OCI-LY7 (cell line): Measurements from ENCODE around the gene COL4A4. TPM values are rescaled to one million over a fixed set of nuclear protein-coding genes. Genes with fewer than 3 reads are reported as not detected.

Experiments
- BruUV-seq: library from RNA; stranded (reverse); fragments of 400-500 nt; replicated peaks from 2 replicates; lab custom pipeline; 2021; lab: Mats Ljungman, UMichigan
- CTCF ChIA-PET: fragments of 300-600 bp; sonication (Branson Sonifier 250); formaldehyde crosslinking; loops from one replicate; lab custom pipeline; 2022; ENCODE audit warnings: antibody characterized with exemption; ENCODE audit not compliant: unreplicated experiment; lab: Charles Lee
- POLR2A ChIA-PET: fragments of 300-600 bp; sonication (Branson Sonifier 250); formaldehyde crosslinking; loops from one replicate; lab custom pipeline; 2022; ENCODE audit warnings: antibody characterized with exemption; lab: Charles Lee
- DNase-seq: peaks from one replicate; pipeline ENCODE4 v3.0.0-alpha.2; 2015; ENCODE audit warnings: low spot score
- H2AFZ ChIP-seq: fragments of 200-600 bp; sonication (generic), shearing (Covaris generic); 2 replicates; pipeline ENCODE4 v1.6.1; 2014; ENCODE audit warnings: mild to moderate bottlenecking, antibody characterized with exemption, low read length, moderate library complexity
- H3K27ac ChIP-seq: fragments of 200-600 bp; sonication (generic); 2 replicates; pipeline ENCODE4 v1.5.1; 2014; ENCODE audit warnings: mixed run types, low read depth, mild to moderate bottlenecking, moderate library complexity, low read length, inconsistent platforms; ENCODE audit not compliant: poor library complexity, severe bottlenecking
- H3K36me3 ChIP-seq: fragments of 200-600 bp; sonication (generic); 2 replicates; pipeline ENCODE4 v1.6.1; 2014; ENCODE audit warnings: mild to moderate bottlenecking, antibody characterized with exemption, low read length, moderate library complexity, mixed read lengths; ENCODE audit not compliant: insufficient read depth
- H3K4me1 ChIP-seq: fragments of 200-600 bp; sonication (generic); 2 replicates; pipeline ENCODE4 v1.5.1; 2014; ENCODE audit warnings: mild to moderate bottlenecking, low read length; ENCODE audit not compliant: insufficient read depth, poor library complexity, severe bottlenecking
- H3K4me2 ChIP-seq: fragments of 200-600 bp; sonication (generic); 2 replicates; pipeline ENCODE4 v1.6.1; 2014; ENCODE audit warnings: mild to moderate bottlenecking, low read length
- H3K4me3 ChIP-seq: fragments of 200-600 bp; sonication (generic); 2 replicates; pipeline ENCODE4 v1.5.1; 2014; ENCODE audit warnings: mild to moderate bottlenecking, low read depth, low read length; ENCODE audit not compliant: poor library complexity, severe bottlenecking
- H3K79me2 ChIP-seq: fragments of 200-600 bp; sonication (generic); 2 replicates; pipeline ENCODE4 v1.6.1; 2016; ENCODE audit warnings: low read depth, mild to moderate bottlenecking, low read length, moderate library complexity, mixed read lengths; ENCODE audit not compliant: insufficient read depth
- H3K9me2 ChIP-seq: fragments of 200-600 bp; sonication (generic); 2 replicates; pipeline ENCODE4 v1.6.1; 2016; ENCODE audit warnings: mild to moderate bottlenecking, low read length, mixed read lengths; ENCODE audit not compliant: insufficient read depth
- H3K9me3 ChIP-seq: fragments of 200-600 bp; sonication (generic); 2 replicates; pipeline ENCODE4 v1.6.1; 2014; ENCODE audit warnings: mild to moderate bottlenecking, mixed run types, low read length, mixed read lengths
- H4K20me1 ChIP-seq: fragments of 200-600 bp; sonication (generic); 2 replicates; pipeline ENCODE4 v1.6.1; 2014; ENCODE audit warnings: mild to moderate bottlenecking, antibody characterized with exemption, low read length, moderate library complexity, mixed read lengths; ENCODE audit not compliant: insufficient read depth
- EZH2phosphoT487 ChIP-seq: fragments of 200-600 bp; sonication (generic); IDR thresholded peaks from 2 replicates; pipeline ENCODE4 v1.6.1; 2018; ENCODE audit warnings: low read depth, borderline replicate concordance, mild to moderate bottlenecking, mixed run types, antibody characterized with exemption, low read length, moderate library complexity, mixed read lengths
- intact Hi-C: fragments of 100-400 bp; cut with micrococcal nuclease; formaldehyde crosslinking; loops from one replicate; pipeline ENCODE4 v1.10.0; 2022; ENCODE audit not compliant: unreplicated experiment
- total RNA-seq, 2 experiments: library from RNA; depleted of rRNA in 1 of 2; stranded (reverse); fragments of >200 nt in 1 of 2; shearing (Covaris generic) in 1 of 2; gene quantifications; 2 replicates each; pipeline ENCODE4 v1.2.3, GENCODE V29; 2014 to 2022
- TF ChIP-seq, protein P1 (sequence below): fragments of 200-600 bp; sonication (generic); conservative IDR thresholded peaks from 2 replicates; pipeline ENCODE4 v1.5.1; 2014; ENCODE audit warnings: mild to moderate bottlenecking, antibody characterized with exemption, low read length, moderate library complexity, mixed read lengths

COL4A4 gene
- total RNA-seq, 2 experiments from 2014 or later, result 0.16 to 7.0 TPM

DNA sequence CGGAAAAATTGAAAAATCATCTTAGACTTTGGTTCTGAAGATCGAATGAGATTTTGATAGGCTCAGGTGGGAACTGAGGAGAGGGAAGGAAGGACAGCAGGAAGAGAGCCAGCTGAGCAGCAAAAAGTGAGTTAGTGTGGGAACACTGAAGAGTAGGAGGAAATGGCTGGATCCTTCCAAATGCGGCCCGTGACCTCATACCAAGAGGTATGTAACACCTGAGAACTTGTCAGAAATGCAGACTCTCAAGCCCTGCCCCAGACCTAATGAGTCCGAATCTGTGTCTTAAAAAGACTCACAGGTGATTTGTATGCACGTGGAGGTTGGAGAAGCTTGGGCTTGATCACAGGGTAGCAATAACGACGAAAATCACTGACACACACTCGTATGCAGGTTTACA, 42.4 kb upstream of the COL4A4 start:
- no peak overlapping the region for H3K27ac ChIP-seq
- intact Hi-C loops, result no loop called here
- H3K4me2 ChIP-seq, result no peak overlapping the region
- no peak overlapping the region for H3K4me3 ChIP-seq
- no peaks in the 10 kb centered on the region for H3K36me3 ChIP-seq
- no peak for DNase-seq
- POLR2A ChIA-PET, result interaction anchor here (0.7 kb wide), 1 partner anchor 125 kb away, joined by 3 read pairs; no protein-coding TSS in a partner anchor
- BruUV-seq, result no TSS peak
- H3K9me2 ChIP-seq, result no peaks in the 10 kb centered on the region
- no peaks in the 10 kb centered on the region for H3K9me3 ChIP-seq
- TF ChIP-seq, protein P1, sequence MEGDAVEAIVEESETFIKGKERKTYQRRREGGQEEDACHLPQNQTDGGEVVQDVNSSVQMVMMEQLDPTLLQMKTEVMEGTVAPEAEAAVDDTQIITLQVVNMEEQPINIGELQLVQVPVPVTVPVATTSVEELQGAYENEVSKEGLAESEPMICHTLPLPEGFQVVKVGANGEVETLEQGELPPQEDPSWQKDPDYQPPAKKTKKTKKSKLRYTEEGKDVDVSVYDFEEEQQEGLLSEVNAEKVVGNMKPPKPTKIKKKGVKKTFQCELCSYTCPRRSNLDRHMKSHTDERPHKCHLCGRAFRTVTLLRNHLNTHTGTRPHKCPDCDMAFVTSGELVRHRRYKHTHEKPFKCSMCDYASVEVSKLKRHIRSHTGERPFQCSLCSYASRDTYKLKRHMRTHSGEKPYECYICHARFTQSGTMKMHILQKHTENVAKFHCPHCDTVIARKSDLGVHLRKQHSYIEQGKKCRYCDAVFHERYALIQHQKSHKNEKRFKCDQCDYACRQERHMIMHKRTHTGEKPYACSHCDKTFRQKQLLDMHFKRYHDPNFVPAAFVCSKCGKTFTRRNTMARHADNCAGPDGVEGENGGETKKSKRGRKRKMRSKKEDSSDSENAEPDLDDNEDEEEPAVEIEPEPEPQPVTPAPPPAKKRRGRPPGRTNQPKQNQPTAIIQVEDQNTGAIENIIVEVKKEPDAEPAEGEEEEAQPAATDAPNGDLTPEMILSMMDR, result no peak
- TF ChIP-seq EZH2phosphoT487, result no peak
- CTCF ChIA-PET, result no interaction called here
- no peaks in the 10 kb centered on the region for H3K79me2 ChIP-seq
- H4K20me1 ChIP-seq, result no peaks in the 10 kb centered on the region
- H2AFZ ChIP-seq, result no peak overlapping the region
- H3K4me1 ChIP-seq, result no peaks in the 10 kb centered on the region

DNA sequence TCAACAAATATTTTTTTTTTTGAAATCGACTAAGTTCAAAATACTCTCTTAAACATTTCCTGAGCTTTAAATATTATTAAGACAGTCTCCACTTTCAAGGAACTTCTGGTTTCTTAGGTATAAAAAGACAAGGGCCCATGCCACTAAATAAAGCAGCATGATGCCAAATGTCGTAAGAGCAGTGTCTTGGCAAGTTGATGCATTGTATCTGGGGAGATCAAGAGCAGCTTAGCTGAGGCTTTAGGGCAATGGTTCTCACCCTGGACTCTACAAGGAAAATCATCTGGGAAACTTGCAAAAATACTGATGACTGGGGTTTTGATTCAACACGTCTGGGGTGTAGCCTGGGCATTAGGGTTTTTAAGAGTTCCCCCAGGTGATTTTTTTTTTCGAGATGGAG, 41.7 kb upstream of the COL4A4 start:
- ChIA-PET CTCF (no interaction called here), POLR2A (interaction anchor here (0.7 kb wide), 1 partner anchor 124 kb away, joined by 3 read pairs; no protein-coding TSS in a partner anchor)
- no peak overlapping the region for H3K27ac ChIP-seq
- H2AFZ ChIP-seq, result no peak overlapping the region
- BruUV-seq, result no TSS peak
- DNase-seq, result no peak
- H3K36me3 ChIP-seq, result no peaks in the 10 kb centered on the region
- TF ChIP-seq, protein P1, result no peak
- no peak for TF ChIP-seq EZH2phosphoT487
- H3K4me1 ChIP-seq, result no peaks in the 10 kb centered on the region
- H3K4me2 ChIP-seq, result no peak overlapping the region
- H3K79me2 ChIP-seq, result no peaks in the 10 kb centered on the region
- no peaks in the 10 kb centered on the region for H3K9me2 ChIP-seq
- H3K9me3 ChIP-seq, result no peaks in the 10 kb centered on the region
- no peaks in the 10 kb centered on the region for H4K20me1 ChIP-seq
- intact Hi-C loops, result no loop called here
- no peak overlapping the region for H3K4me3 ChIP-seq

- no peaks in the 10 kb centered on the region for H4K20me1 ChIP-seq
- no peak for DNase-seq
- intact Hi-C loops, result no loop called here
- TF ChIP-seq, protein P1, result no peak
- TF ChIP-seq EZH2phosphoT487, result no peak
- no TSS peak for BruUV-seq
- no peak overlapping the region for H3K4me2 ChIP-seq
- H3K79me2 ChIP-seq, result no peaks in the 10 kb centered on the region
- ChIA-PET CTCF (no interaction called here), POLR2A (no interaction called here)
- no peak overlapping the region for H2AFZ ChIP-seq
- H3K9me2 ChIP-seq, result no peaks in the 10 kb centered on the region
- no peak overlapping the region for H3K4me3 ChIP-seq
- no peaks in the 10 kb centered on the region for H3K9me3 ChIP-seq
- H3K4me1 ChIP-seq, result no peaks in the 10 kb centered on the region
- no peaks in the 10 kb centered on the region for H3K36me3 ChIP-seq
- no peak overlapping the region for H3K27ac ChIP-seq
Observed at GRCh38 chr2:227204452-227204851, 40.4 kb upstream of the COL4A4 start.
